ENCODE data around the gene DTYMK. TPM values are rescaled to one million over a fixed set of nuclear protein-coding genes. Genes with fewer than 3 reads are reported as not detected.

Gene DTYMK
- total RNA-seq, 1 donor from 2014 or later, result 66.7 TPM

GRCh38 chr2:241678784-241679540, 7.7 kb downstream of the DTYMK start:
- H3K4me1 Mint-ChIP-seq (ENCODE audit: unreplicated experiment), result no peaks in the 10 kb centered on the region
- no peak for DNase-seq (ENCODE audit: extremely low spot score, unreplicated experiment)
- H3K27me3 Mint-ChIP-seq, result no peaks in the 10 kb centered on the region
- H3K4me3 Mint-ChIP-seq, result no peak overlapping the region
- no peak for TF ChIP-seq CTCF (conservative IDR thresholded peaks at IDR 0.05)
- H3K36me3 Mint-ChIP-seq, result peaks cover 4% of the 10 kb centered on the region
- H3K27ac Mint-ChIP-seq, result no peak overlapping the region
- H3K9me3 Mint-ChIP-seq, result no peaks in the 10 kb centered on the region

GRCh38 chr2:241678307-241678706, 8.3 kb downstream of the DTYMK start:
- H3K4me3 Mint-ChIP-seq, result no peak overlapping the region
- H3K4me1 Mint-ChIP-seq (ENCODE audit: unreplicated experiment), result no peaks in the 10 kb centered on the region
- H3K36me3 Mint-ChIP-seq, result peaks cover 4% of the 10 kb centered on the region
- DNase-seq (ENCODE audit: extremely low spot score, unreplicated experiment), result no peak
- no peak overlapping the region for H3K27ac Mint-ChIP-seq
- no peak for TF ChIP-seq CTCF (conservative IDR thresholded peaks at IDR 0.05)
- no peaks in the 10 kb centered on the region for H3K27me3 Mint-ChIP-seq
- no peaks in the 10 kb centered on the region for H3K9me3 Mint-ChIP-seq

GRCh38 chr2:241677392-241677791, 9.2 kb downstream of the DTYMK start:
- Mint-ChIP-seq H3K36me3 (peaks cover 4% of the 10 kb centered on the region), H3K9me3 (no peaks in the 10 kb centered on the region), H3K27me3 (no peaks in the 10 kb centered on the region), H3K4me1 (ENCODE audit: unreplicated experiment) (no peaks in the 10 kb centered on the region), H3K27ac (no peak overlapping the region), H3K4me3 (no peak overlapping the region)
- no peak for DNase-seq (ENCODE audit: extremely low spot score, unreplicated experiment)
- no peak for TF ChIP-seq CTCF (conservative IDR thresholded peaks at IDR 0.05)

GRCh38 chr2:241676665-241677064, 9.9 kb downstream of the DTYMK start:
- Mint-ChIP-seq H3K27ac (no peak overlapping the region), H3K9me3 (no peaks in the 10 kb centered on the region), H3K27me3 (no peaks in the 10 kb centered on the region), H3K4me3 (no peak overlapping the region), H3K36me3 (peaks cover 4% of the 10 kb centered on the region), H3K4me1 (ENCODE audit: unreplicated experiment) (no peaks in the 10 kb centered on the region)
- TF ChIP-seq CTCF (conservative IDR thresholded peaks at IDR 0.05), result no peak
- no peak for DNase-seq (ENCODE audit: extremely low spot score, unreplicated experiment)

DNA sequence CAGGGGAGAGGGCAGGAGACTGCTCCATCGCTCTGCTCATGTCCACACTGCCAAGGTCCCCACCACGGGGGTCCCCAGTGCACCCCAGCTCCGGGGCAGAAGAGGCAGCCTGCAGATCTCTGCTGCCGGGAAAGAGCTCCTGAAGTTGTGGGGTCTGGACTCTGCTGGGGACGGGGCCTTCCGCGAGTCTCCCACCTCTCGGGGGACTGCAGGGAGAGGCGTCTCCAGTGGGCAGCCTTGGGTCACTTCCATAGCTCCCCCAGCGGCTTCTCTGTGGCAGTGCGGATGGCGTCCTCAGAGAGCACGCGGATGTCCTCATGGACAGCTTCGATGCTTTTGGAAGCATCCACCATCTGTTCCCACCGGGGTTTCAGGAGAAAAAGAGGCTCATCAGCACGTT, 10.7 kb downstream of the DTYMK start:
- Mint-ChIP-seq H3K36me3 (peaks cover 4% of the 10 kb centered on the region), H3K4me1 (ENCODE audit: unreplicated experiment) (no peaks in the 10 kb centered on the region), H3K27ac (no peak overlapping the region), H3K4me3 (no peak overlapping the region), H3K9me3 (no peaks in the 10 kb centered on the region), H3K27me3 (no peaks in the 10 kb centered on the region)
- no peak for DNase-seq (ENCODE audit: extremely low spot score, unreplicated experiment)
- TF ChIP-seq CTCF (conservative IDR thresholded peaks at IDR 0.05), result no peak

Measured in type B pancreatic cell (in vitro differentiated cells).